ENCODE measurements around the gene SUN5. TPM values are rescaled to one million over a fixed set of nuclear protein-coding genes. Genes with fewer than 3 reads are reported as not detected.

SUN5 gene
- total and polyA plus RNA-seq, 7 donors = not detected

- intact Hi-C loops (cut with DNase I) = no loop called here
- Histone ChIP-seq H3K4me1 (no peaks in the 10 kb centered on the region), H3K36me3 (ENCODE audit: insufficient read depth in 1 of 2, low read depth in 1 of 2) (no peaks in the 10 kb centered on the region), H3K9me3 (no peaks in the 10 kb centered on the region), H3K4me3 (no peak within 1 kb of the TSS), H3K27me3 (ENCODE audit: insufficient read depth in 3 of 3, low read length in 2 of 3) (peaks cover 0 to 22% (median 0%) of the 10 kb centered on the region in 3 donors), H3K27ac (no peak within 1 kb of the TSS)
- ATAC-seq = no peak
- 79 to 80% (median 80%) methylated on average over 11 of the region's 11 CpGs for WGBS, 3 donors
- TF ChIP-seq, protein P1, sequence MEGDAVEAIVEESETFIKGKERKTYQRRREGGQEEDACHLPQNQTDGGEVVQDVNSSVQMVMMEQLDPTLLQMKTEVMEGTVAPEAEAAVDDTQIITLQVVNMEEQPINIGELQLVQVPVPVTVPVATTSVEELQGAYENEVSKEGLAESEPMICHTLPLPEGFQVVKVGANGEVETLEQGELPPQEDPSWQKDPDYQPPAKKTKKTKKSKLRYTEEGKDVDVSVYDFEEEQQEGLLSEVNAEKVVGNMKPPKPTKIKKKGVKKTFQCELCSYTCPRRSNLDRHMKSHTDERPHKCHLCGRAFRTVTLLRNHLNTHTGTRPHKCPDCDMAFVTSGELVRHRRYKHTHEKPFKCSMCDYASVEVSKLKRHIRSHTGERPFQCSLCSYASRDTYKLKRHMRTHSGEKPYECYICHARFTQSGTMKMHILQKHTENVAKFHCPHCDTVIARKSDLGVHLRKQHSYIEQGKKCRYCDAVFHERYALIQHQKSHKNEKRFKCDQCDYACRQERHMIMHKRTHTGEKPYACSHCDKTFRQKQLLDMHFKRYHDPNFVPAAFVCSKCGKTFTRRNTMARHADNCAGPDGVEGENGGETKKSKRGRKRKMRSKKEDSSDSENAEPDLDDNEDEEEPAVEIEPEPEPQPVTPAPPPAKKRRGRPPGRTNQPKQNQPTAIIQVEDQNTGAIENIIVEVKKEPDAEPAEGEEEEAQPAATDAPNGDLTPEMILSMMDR (IDR thresholded peaks at IDR 0.05) = no peak
- DNase-seq = peak in 1 of 2 donors; percentile 29
Observed at GRCh38 chr20:33007376-33008335, 3.4 kb upstream of the SUN5 start, which contains the start of gene BPIFB2. Gene BPIFB2 (plus strand): TSS chr20:33007704. CDS start chr20:33008575, 871 bp downstream.

GRCh38 chr20:33006776-33007375 lies 2.6 kb upstream of the SUN5 start:
- intact Hi-C loops (cut with DNase I) = no loop called here
- ATAC-seq = no peak
- H3K36me3 ChIP-seq (ENCODE audit: insufficient read depth in 1 of 2, low read depth in 1 of 2) = no peaks in the 10 kb centered on the region
- TF ChIP-seq, protein P1 (IDR thresholded peaks at IDR 0.05) = no peak
- 47 to 57% (median 54%) methylated on average over 8 of the region's 8 CpGs for WGBS, 3 donors
- no peaks in the 10 kb centered on the region for H3K4me1 ChIP-seq
- H3K27me3 ChIP-seq (ENCODE audit: insufficient read depth in 3 of 3, low read length in 2 of 3) = peaks cover 0 to 14% (median 0%) of the 10 kb centered on the region in 3 donors
- no peak overlapping the region for H3K27ac ChIP-seq
- DNase-seq = peak in 1 of 2 donors; percentile 12
- H3K4me3 ChIP-seq = no peak overlapping the region
- H3K9me3 ChIP-seq = no peaks in the 10 kb centered on the region

DNA sequence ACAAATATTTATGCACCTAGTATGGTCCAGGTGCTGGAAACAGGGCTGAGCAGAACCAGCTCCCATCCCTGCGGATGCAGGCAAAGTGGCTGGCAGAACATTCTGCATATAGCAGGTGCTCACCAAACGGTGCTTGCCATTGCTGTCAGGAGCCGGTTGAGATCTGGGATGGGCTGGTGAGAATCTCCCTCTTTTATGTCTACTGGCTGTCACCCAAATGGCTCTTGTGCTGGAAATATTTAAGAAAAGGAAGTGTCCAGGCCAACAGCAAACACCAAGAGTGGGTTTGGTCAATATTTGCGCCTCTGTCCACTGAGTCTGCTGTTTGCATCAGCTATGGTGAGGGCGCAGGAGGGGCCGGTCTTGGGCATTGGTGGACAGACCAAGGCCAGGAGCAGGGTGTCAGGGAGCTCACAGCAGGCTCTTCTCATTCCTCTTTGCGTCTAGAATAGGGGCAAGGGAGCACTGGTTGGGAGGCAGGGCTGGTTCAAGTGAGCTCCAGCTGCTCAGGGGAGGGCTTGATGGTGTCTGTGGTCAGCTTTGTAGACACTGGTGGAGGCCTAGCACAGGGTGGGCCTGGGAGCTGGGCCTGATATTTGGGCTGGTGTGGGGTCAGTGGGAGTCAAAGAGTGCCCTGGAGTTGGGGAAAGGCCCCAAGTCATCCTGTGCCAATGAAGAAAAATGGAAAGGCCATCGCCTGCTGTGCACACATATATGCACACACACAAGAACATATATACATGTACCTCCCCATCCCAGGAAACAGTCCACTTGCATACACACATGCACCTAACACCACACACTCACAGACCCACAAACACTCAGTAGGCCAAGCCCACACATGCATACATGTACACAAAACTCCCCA lies 1.9 kb upstream of the SUN5 start:
- 60 to 71% (median 69%) methylated on average over 8 of the region's 8 CpGs for WGBS, 3 donors
- no peaks in the 10 kb centered on the region for H3K36me3 ChIP-seq (ENCODE audit: insufficient read depth in 1 of 2, low read depth in 1 of 2)
- peaks cover 0 to 12% (median 0%) of the 10 kb centered on the region in 3 donors for H3K27me3 ChIP-seq (ENCODE audit: insufficient read depth in 3 of 3, low read length in 2 of 3)
- no peak overlapping the region for H3K4me3 ChIP-seq
- ATAC-seq (no peak), DNase-seq (no peak)
- H3K27ac ChIP-seq = no peak overlapping the region
- intact Hi-C loops (cut with DNase I) = no loop called here
- no peaks in the 10 kb centered on the region for H3K9me3 ChIP-seq
- no peaks in the 10 kb centered on the region for H3K4me1 ChIP-seq
- TF ChIP-seq, protein P1 (IDR thresholded peaks at IDR 0.05) = no peak

- Histone ChIP-seq H3K36me3 (ENCODE audit: insufficient read depth in 1 of 2, low read depth in 1 of 2) (no peaks in the 10 kb centered on the region), H3K9me3 (no peaks in the 10 kb centered on the region), H3K27ac (no peak overlapping the region), H3K4me1 (no peaks in the 10 kb centered on the region), H3K27me3 (ENCODE audit: insufficient read depth in 3 of 3, low read length in 2 of 3) (peaks cover 0 to 4% (median 0%) of the 10 kb centered on the region in 3 donors), H3K4me3 (no peak overlapping the region)
- intact Hi-C loops (cut with DNase I) = no loop called here
- no peak for ATAC-seq
- no peak for DNase-seq
- WGBS, 3 donors = 53 to 54% (median 53%) methylated on average over 4 of the region's 4 CpGs
- TF ChIP-seq, protein P1 (IDR thresholded peaks at IDR 0.05) = peak; percentile 12
Observed at GRCh38 chr20:33005132-33005566, 916 bp upstream of the SUN5 start.

Data from psoas muscle (tissue), 8 donors.